HUES48 (cell line): Measurements from ENCODE around the gene PRAC1.

Experiments
- H3K27ac ChIP-seq: one replicate; pipeline ENCODE4 v1.7.0; 2013; ENCODE audit warnings: low read depth, low read length, inconsistent platforms
- H3K27me3 ChIP-seq: 2 replicates; pipeline ENCODE4 v1.6.1; 2013; ENCODE audit warnings: mild to moderate bottlenecking, low read length; ENCODE audit not compliant: control insufficient read depth, insufficient read depth
- H3K36me3 ChIP-seq: 2 replicates; pipeline ENCODE4 v1.6.1; 2013; ENCODE audit warnings: low read length; ENCODE audit not compliant: control insufficient read depth, insufficient read depth
- H3K4me1 ChIP-seq: 2 replicates; pipeline ENCODE4 v1.6.1; 2013; ENCODE audit warnings: mild to moderate bottlenecking, low read length; ENCODE audit not compliant: control insufficient read depth, insufficient read depth
- H3K4me3 ChIP-seq: 2 replicates; pipeline ENCODE4 v1.5.1; 2013; ENCODE audit warnings: mild to moderate bottlenecking, low read depth, low read length
- H3K9ac ChIP-seq: 2 replicates; pipeline ENCODE4 v1.6.1; 2013; ENCODE audit warnings: mild to moderate bottlenecking, low read depth, low read length, moderate library complexity
- H3K9me3 ChIP-seq: 2 replicates; pipeline ENCODE4 v1.6.1; 2013; ENCODE audit warnings: low read length; ENCODE audit not compliant: control insufficient read depth, insufficient read depth

Gene PRAC1

GRCh38 chr17:48732688-48733629, 10.6 kb upstream of the PRAC1 start:
- Histone ChIP-seq H3K4me3 (no peak overlapping the region), H3K27ac (no peak overlapping the region), H3K9me3 (no peaks in the 10 kb centered on the region; the same call in 1 of the 2 replicates), H3K36me3 (no peaks in the 10 kb centered on the region), H3K27me3 (peaks cover 100% of the 10 kb centered on the region), H3K4me1 (peaks cover 14% of the 10 kb centered on the region), H3K9ac (no peak overlapping the region)

- peaks cover 100% of the 10 kb centered on the region for H3K27me3 ChIP-seq
- no peak overlapping the region for H3K4me3 ChIP-seq
- H3K9ac ChIP-seq, result no peak overlapping the region
- H3K9me3 ChIP-seq, result peaks cover 2% of the 10 kb centered on the region
- H3K27ac ChIP-seq, result no peak overlapping the region
- no peaks in the 10 kb centered on the region for H3K36me3 ChIP-seq
- peaks cover 14% of the 10 kb centered on the region for H3K4me1 ChIP-seq
Observed at GRCh38 chr17:48731355-48731754, 9.0 kb upstream of the PRAC1 start.

- H3K36me3 ChIP-seq, result no peaks in the 10 kb centered on the region
- peaks cover 100% of the 10 kb centered on the region for H3K27me3 ChIP-seq
- no peak overlapping the region for H3K27ac ChIP-seq
- peaks cover 14% of the 10 kb centered on the region for H3K4me1 ChIP-seq
- peaks cover 2% of the 10 kb centered on the region for H3K9me3 ChIP-seq
- no peak overlapping the region for H3K9ac ChIP-seq
- H3K4me3 ChIP-seq, result no peak overlapping the region
Observed at GRCh38 chr17:48730240-48730550, 7.9 kb upstream of the PRAC1 start.

- Histone ChIP-seq H3K27ac (no peak overlapping the region), H3K9ac (no peak overlapping the region), H3K4me3 (no peak overlapping the region; the same call in 1 of the 2 replicates)
Observed at GRCh38 chr17:48729335-48730239, 7.3 kb upstream of the PRAC1 start.

GRCh38 chr17:48728232-48729231, 6.2 kb upstream of the PRAC1 start, which contains the start of gene HOXB13:
Gene HOXB13, minus strand, starts transcription at chr17:48728750. Its CDS starts 157 bp downstream, at chr17:48728593.
- Histone ChIP-seq H3K4me1 (peaks cover 20% of the 10 kb centered on the region), H3K4me3 (peak within 1 kb of the TSS; percentile 40; the same call in 1 of the 2 replicates), H3K27ac (no peak within 1 kb of the TSS), H3K36me3 (no peaks in the 10 kb centered on the region), H3K9ac (no peak within 1 kb of the TSS), H3K9me3 (peaks cover 2% of the 10 kb centered on the region), H3K27me3 (peaks cover 100% of the 10 kb centered on the region)

More at GRCh38 chr17:48729335-48730239, 7.3 kb upstream of the PRAC1 start:
- Histone ChIP-seq H3K36me3 (no peaks in the 10 kb centered on the region), H3K9me3 (peaks cover 2% of the 10 kb centered on the region), H3K4me1 (peaks cover 14% of the 10 kb centered on the region), H3K27me3 (peaks cover 100% of the 10 kb centered on the region)

GRCh38 chr17:48727415-48728175, 5.3 kb upstream of the PRAC1 start:
- Histone ChIP-seq H3K9ac (no peak overlapping the region), H3K36me3 (no peaks in the 10 kb centered on the region), H3K4me3 (no peak overlapping the region), H3K4me1 (peaks cover 21% of the 10 kb centered on the region), H3K9me3 (peaks cover 2% of the 10 kb centered on the region), H3K27me3 (peaks cover 100% of the 10 kb centered on the region), H3K27ac (no peak overlapping the region)

- H3K27ac ChIP-seq, result no peak overlapping the region
- peaks cover 2% of the 10 kb centered on the region for H3K9me3 ChIP-seq
- no peak overlapping the region for H3K9ac ChIP-seq
- H3K4me3 ChIP-seq, result no peak overlapping the region
- H3K4me1 ChIP-seq, result peaks cover 27% of the 10 kb centered on the region
- peaks cover 100% of the 10 kb centered on the region for H3K27me3 ChIP-seq
- no peaks in the 10 kb centered on the region for H3K36me3 ChIP-seq
Observed at GRCh38 chr17:48726916-48727286, 4.6 kb upstream of the PRAC1 start.

GRCh38 chr17:48726114-48726915, 4.0 kb upstream of the PRAC1 start:
- Histone ChIP-seq H3K4me3 (no peak overlapping the region), H3K4me1 (peaks cover 28% of the 10 kb centered on the region), H3K9me3 (peaks cover 2% of the 10 kb centered on the region), H3K27ac (no peak overlapping the region), H3K36me3 (no peaks in the 10 kb centered on the region), H3K27me3 (peaks cover 100% of the 10 kb centered on the region), H3K9ac (no peak overlapping the region)

- no peaks in the 10 kb centered on the region for H3K36me3 ChIP-seq
- peaks cover 2% of the 10 kb centered on the region for H3K9me3 ChIP-seq
- peaks cover 100% of the 10 kb centered on the region for H3K27me3 ChIP-seq
- H3K9ac ChIP-seq, result no peak overlapping the region
- peaks cover 34% of the 10 kb centered on the region for H3K4me1 ChIP-seq
- no peak overlapping the region for H3K27ac ChIP-seq
- no peak overlapping the region for H3K4me3 ChIP-seq
Observed at GRCh38 chr17:48725288-48726064, 3.2 kb upstream of the PRAC1 start.
